Endodermal cell (in vitro differentiated cells): ENCODE measurements around the gene VAV2. TPM values are rescaled to one million over a fixed set of nuclear protein-coding genes. Genes with fewer than 3 reads are reported as not detected.

Experiments
- DNase-seq: peaks from one replicate; pipeline ENCODE4 v3.0.0-alpha.2; 2017
- H3K27ac ChIP-seq: 2 replicates; pipeline ENCODE4 v1.5.1; 2013; ENCODE audit warnings: mild to moderate bottlenecking, low read depth, low read length, moderate library complexity
- H3K27me3 ChIP-seq: 2 replicates; pipeline ENCODE4 v1.6.1; 2013; ENCODE audit warnings: mild to moderate bottlenecking, low read length, moderate library complexity; ENCODE audit not compliant: insufficient read depth, control insufficient read depth, poor library complexity, severe bottlenecking
- H3K36me3 ChIP-seq: 2 replicates; pipeline ENCODE4 v1.7.0; 2013; ENCODE audit warnings: mild to moderate bottlenecking, low read length, moderate library complexity; ENCODE audit not compliant: control insufficient read depth, insufficient read depth
- H3K4me1 ChIP-seq: one replicate; pipeline ENCODE4 v1.7.0; 2013; ENCODE audit warnings: low read length; ENCODE audit not compliant: control insufficient read depth, insufficient read depth
- H3K4me3 ChIP-seq: 2 replicates; pipeline ENCODE4 v1.5.1; 2013; ENCODE audit warnings: mild to moderate bottlenecking, low read length, moderate library complexity
- H3K9ac ChIP-seq: 2 replicates; pipeline ENCODE4 v1.6.1; 2013; ENCODE audit warnings: mild to moderate bottlenecking, low read length, moderate library complexity; ENCODE audit not compliant: poor library complexity, severe bottlenecking; ENCODE audit errors: extremely low read depth
- H3K9me3 ChIP-seq: 2 replicates; pipeline ENCODE4 v1.6.1; 2013; ENCODE audit warnings: mild to moderate bottlenecking, low read length, moderate library complexity; ENCODE audit not compliant: control insufficient read depth
- H3K27ac Mint-ChIP-seq: 2 replicates; pipeline ENCODE4 v1.8.0; 2020; ENCODE audit warnings: mixed read lengths
- H3K27me3 Mint-ChIP-seq: 2 replicates; pipeline ENCODE4 v1.8.0; 2021; ENCODE audit warnings: mild to moderate bottlenecking, mixed read lengths; ENCODE audit not compliant: insufficient read depth
- H3K36me3 Mint-ChIP-seq: 2 replicates; pipeline ENCODE4 v1.8.0; 2020; ENCODE audit warnings: low read depth, mixed read lengths
- H3K4me1 Mint-ChIP-seq: 2 replicates; pipeline ENCODE4 v1.8.0; 2020; ENCODE audit warnings: mixed read lengths
- H3K4me3 Mint-ChIP-seq: 2 replicates; pipeline ENCODE4 v1.8.0; 2020; ENCODE audit warnings: mild to moderate bottlenecking, moderate library complexity, mixed read lengths
- H3K9me3 Mint-ChIP-seq: 2 replicates; pipeline ENCODE4 v1.8.0; 2020; ENCODE audit warnings: mild to moderate bottlenecking, mixed read lengths
- WGBS, 2 experiments: methylation state at CpG; one replicate each; pipeline versions ENCODE4 v1.1.5 to v1.1.7; 2013; ENCODE audit warnings: missing lambda C conversion rate in 2 of 2, mixed read lengths in 1 of 2; ENCODE audit not compliant: insufficient coverage in 1 of 2, insufficient read length in 1 of 2; 5-methylcytosine and 5-hydroxymethylcytosine counted together
- total RNA-seq, 2 donors: library from RNA; stranded (reverse); fragmentation: NEBNext Ultra II Directional in 1 of 2; extraction: Animal tissue kit (Norgen Biotek cat#: 25700) in 1 of 2; gene quantifications; 2 replicates in 1 of 2; 3 replicates in 1 of 2; pipeline ENCODE4 v1.2.1, GENCODE V29; 2021
- TF ChIP-seq, protein P1 (sequence below): fragments of 200-600 bp; sonication (generic); conservative IDR thresholded peaks from 2 replicates; pipeline ENCODE4 v1.5.0; 2021; ENCODE audit warnings: antibody characterized with exemption, mild to moderate bottlenecking

Gene VAV2
- total RNA-seq, 2 donors from 2014 or later: 29.8 to 35.9 TPM

DNA sequence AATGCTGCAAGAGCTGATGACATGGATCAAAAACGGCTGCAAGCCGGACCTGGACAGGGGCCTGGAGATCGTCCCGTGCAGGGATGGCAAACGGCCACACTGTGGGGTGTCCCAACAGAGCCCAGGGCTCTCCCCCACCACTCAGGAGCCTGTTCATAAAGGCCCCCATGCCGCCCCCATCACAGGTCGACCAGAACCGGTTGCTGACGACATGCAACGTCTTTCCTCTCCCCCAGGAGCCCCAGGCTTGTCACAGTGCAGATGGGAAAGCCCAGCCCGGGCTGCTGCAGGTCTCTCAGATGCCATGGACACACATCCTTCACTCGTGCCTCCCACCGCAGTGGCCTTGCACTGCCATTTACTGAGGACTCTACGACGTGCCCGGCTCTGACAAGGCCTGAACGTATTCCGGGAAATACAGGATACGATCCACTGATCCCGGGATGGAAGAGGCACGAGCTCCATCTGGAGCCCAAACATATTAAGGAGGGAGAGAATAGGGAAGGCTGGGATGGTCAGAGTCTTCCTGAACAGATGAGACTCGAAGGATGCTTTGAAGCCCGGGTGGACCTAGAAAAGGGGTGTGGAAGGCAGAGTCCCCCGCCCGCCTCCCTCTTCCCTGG is 177.4 kb downstream of the VAV2 start:
- H3K36me3 Mint-ChIP-seq: peaks cover 13% of the 10 kb centered on the region
- no peaks in the 10 kb centered on the region for H3K36me3 ChIP-seq
- DNase-seq: no peak
- H3K9me3 ChIP-seq: no peaks in the 10 kb centered on the region
- 91% methylated on average over 25 of the region's 25 CpGs for whole genome bisulfite sequencing, 2 experiments
- no peaks in the 10 kb centered on the region for H3K9me3 Mint-ChIP-seq
- no peak overlapping the region for H3K27ac Mint-ChIP-seq
- no peaks in the 10 kb centered on the region for H3K4me1 Mint-ChIP-seq
- no peak overlapping the region for H3K9ac ChIP-seq
- peak overlapping the region; percentile 79 for H3K27ac ChIP-seq
- H3K27me3 Mint-ChIP-seq: no peaks in the 10 kb centered on the region
- no peak overlapping the region for H3K4me3 ChIP-seq
- TF ChIP-seq, protein P1, sequence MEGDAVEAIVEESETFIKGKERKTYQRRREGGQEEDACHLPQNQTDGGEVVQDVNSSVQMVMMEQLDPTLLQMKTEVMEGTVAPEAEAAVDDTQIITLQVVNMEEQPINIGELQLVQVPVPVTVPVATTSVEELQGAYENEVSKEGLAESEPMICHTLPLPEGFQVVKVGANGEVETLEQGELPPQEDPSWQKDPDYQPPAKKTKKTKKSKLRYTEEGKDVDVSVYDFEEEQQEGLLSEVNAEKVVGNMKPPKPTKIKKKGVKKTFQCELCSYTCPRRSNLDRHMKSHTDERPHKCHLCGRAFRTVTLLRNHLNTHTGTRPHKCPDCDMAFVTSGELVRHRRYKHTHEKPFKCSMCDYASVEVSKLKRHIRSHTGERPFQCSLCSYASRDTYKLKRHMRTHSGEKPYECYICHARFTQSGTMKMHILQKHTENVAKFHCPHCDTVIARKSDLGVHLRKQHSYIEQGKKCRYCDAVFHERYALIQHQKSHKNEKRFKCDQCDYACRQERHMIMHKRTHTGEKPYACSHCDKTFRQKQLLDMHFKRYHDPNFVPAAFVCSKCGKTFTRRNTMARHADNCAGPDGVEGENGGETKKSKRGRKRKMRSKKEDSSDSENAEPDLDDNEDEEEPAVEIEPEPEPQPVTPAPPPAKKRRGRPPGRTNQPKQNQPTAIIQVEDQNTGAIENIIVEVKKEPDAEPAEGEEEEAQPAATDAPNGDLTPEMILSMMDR: no peak
- no peak overlapping the region for H3K4me3 Mint-ChIP-seq
- H3K27me3 ChIP-seq: no peaks in the 10 kb centered on the region
- no peaks in the 10 kb centered on the region for H3K4me1 ChIP-seq

DNA sequence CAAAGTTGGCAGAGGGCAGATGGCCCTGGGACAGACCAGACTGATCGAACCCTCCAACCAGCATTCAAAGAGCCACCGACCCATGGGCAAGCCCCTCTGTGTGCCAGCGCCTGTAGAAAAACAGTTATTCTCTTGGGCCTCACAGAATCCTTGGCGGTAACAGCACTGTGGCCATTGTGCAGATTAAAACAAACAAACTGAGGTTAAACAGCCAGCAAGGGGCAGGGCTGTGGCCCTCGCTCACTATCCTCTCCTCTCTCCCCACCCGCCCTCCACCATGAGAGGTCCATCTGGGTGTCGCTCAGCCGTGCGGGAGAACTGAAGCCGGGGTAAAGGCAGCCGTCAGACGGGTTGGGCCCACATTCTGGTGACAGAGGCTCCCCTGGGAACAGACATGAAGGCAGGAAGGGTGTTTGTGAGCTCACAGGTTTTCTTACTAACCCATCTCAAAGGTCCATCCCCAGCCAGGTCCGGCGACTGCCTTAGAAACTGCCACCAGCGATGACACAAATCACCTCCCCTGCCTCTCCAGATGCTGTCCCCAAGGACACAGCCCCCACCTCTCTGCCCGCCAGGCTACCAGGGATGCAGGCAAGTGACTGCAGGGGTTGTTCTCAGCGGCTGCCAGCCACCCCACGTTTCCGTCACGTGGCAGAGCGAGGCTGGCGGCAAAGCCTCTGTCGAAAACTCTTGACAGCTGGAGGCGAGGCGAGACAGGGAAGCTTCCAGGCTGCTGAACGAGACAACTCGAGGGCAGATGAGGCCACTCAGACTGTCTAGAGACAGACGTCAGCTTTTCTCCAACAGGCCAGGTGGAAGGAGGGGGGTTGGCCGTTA is 178.2 kb downstream of the VAV2 start:
- H3K36me3 Mint-ChIP-seq: peaks cover 13% of the 10 kb centered on the region
- H3K27me3 Mint-ChIP-seq: no peaks in the 10 kb centered on the region
- no peak overlapping the region for H3K4me3 ChIP-seq
- no peak overlapping the region for H3K4me3 Mint-ChIP-seq
- TF ChIP-seq, protein P1: no peak
- no peaks in the 10 kb centered on the region for H3K27me3 ChIP-seq
- H3K27ac Mint-ChIP-seq: no peak overlapping the region
- no peak for DNase-seq
- no peaks in the 10 kb centered on the region for H3K36me3 ChIP-seq
- H3K4me1 Mint-ChIP-seq: no peaks in the 10 kb centered on the region
- H3K27ac ChIP-seq: peak overlapping the region; percentile 79
- 93 to 94% methylated on average over 18 to 29 of the region's 29 CpGs for WGBS, 2 experiments
- H3K4me1 ChIP-seq: no peaks in the 10 kb centered on the region
- no peak overlapping the region for H3K9ac ChIP-seq
- no peaks in the 10 kb centered on the region for H3K9me3 Mint-ChIP-seq
- H3K9me3 ChIP-seq: no peaks in the 10 kb centered on the region

DNA sequence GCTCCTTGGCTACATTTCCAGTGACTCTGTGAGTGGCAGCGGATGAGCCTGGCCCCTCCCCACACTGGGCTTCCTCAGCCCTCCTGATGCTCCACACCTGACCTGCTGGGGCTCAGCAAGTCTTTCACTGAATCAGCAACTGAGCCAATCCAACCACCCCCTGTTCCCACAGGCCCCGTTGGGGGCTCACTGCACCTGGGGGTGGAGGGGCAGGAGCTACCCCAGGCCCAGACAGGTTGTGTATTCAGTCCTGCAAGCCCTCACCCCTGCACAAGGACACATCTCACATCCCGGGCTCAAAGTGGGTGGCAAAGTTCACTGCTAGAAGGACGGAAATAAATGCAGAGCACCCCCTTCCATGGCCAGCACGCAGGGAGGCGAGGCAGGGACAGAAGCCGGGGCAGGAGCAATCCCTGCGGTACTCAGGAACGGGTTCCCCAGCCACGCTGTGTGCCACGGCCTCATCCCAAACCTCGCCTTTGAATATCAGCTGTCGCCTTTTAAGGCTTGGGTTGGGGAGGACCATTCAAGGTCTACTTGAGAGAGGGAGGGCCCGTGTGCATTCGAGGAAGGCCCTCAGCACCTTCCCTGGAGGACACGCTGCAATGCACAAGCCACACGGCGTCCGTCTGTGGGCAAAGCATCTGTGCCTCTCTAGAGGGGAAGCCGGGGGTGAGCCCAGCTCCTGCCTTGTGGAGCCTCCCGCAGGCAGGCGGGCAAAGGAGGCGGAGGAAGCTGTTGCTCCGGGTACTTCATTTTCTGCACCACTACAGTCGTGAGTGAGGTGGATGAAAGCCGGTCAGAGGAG is 179.0 kb downstream of the VAV2 start:
- H3K9me3 ChIP-seq: no peaks in the 10 kb centered on the region
- peak overlapping the region; percentile 52 for H3K27ac Mint-ChIP-seq

More for the DNA sequence above, 179.0 kb downstream of the VAV2 start:
- no peaks in the 10 kb centered on the region for H3K9me3 Mint-ChIP-seq
- H3K4me3 ChIP-seq: no peak overlapping the region
- no peaks in the 10 kb centered on the region for H3K4me1 ChIP-seq
- TF ChIP-seq, protein P1: no peak
- no peaks in the 10 kb centered on the region for H3K36me3 ChIP-seq
- no peak overlapping the region for H3K9ac ChIP-seq
- H3K36me3 Mint-ChIP-seq: peaks cover 8% of the 10 kb centered on the region
- H3K4me3 Mint-ChIP-seq: no peak overlapping the region
- H3K27ac ChIP-seq: no peak overlapping the region
- no peak for DNase-seq
- H3K27me3 ChIP-seq: no peaks in the 10 kb centered on the region
- no peaks in the 10 kb centered on the region for H3K4me1 Mint-ChIP-seq
- no peaks in the 10 kb centered on the region for H3K27me3 Mint-ChIP-seq
- 93 to 94% methylated on average over 21 to 26 of the region's 26 CpGs for WGBS, 2 experiments
